ENCODE measurements around the gene CEACAM20.

GRCh38 chr19:44557933-44558332 is 28.5 kb upstream of the CEACAM20 start:
- TF ChIP-seq CTCF (IDR thresholded peaks at IDR 0.05; ENCODE audit: poor library complexity, severe bottlenecking) = no peak
- no peak for TF ChIP-seq RAD21 (conservative IDR thresholded peaks at IDR 0.05)
- no peak for TF ChIP-seq POLR2AphosphoS5 (IDR thresholded peaks at IDR 0.05)
- TF ChIP-seq, protein P1, sequence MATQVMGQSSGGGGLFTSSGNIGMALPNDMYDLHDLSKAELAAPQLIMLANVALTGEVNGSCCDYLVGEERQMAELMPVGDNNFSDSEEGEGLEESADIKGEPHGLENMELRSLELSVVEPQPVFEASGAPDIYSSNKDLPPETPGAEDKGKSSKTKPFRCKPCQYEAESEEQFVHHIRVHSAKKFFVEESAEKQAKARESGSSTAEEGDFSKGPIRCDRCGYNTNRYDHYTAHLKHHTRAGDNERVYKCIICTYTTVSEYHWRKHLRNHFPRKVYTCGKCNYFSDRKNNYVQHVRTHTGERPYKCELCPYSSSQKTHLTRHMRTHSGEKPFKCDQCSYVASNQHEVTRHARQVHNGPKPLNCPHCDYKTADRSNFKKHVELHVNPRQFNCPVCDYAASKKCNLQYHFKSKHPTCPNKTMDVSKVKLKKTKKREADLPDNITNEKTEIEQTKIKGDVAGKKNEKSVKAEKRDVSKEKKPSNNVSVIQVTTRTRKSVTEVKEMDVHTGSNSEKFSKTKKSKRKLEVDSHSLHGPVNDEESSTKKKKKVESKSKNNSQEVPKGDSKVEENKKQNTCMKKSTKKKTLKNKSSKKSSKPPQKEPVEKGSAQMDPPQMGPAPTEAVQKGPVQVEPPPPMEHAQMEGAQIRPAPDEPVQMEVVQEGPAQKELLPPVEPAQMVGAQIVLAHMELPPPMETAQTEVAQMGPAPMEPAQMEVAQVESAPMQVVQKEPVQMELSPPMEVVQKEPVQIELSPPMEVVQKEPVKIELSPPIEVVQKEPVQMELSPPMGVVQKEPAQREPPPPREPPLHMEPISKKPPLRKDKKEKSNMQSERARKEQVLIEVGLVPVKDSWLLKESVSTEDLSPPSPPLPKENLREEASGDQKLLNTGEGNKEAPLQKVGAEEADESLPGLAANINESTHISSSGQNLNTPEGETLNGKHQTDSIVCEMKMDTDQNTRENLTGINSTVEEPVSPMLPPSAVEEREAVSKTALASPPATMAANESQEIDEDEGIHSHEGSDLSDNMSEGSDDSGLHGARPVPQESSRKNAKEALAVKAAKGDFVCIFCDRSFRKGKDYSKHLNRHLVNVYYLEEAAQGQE (IDR thresholded peaks at IDR 0.05; ENCODE audit: borderline replicate concordance) = no peak

Data from neural cell (in vitro differentiated cells).